PFSK-1 (cell line): Measurements from ENCODE around the gene RPL10.

Experiments used
- POLR2AphosphoS5 ChIP-seq: IDR thresholded peaks from 2 replicates; pipeline ENCODE4 v1.6.1; 2012; ENCODE audit warnings: low read depth, mild to moderate bottlenecking, control low read depth, low read length, moderate library complexity
- TAF1 ChIP-seq: IDR thresholded peaks from 2 replicates; pipeline ENCODE4 v1.6.1; 2012; ENCODE audit warnings: low read length, control low read depth, borderline replicate concordance; ENCODE audit not compliant: insufficient read depth
- TF ChIP-seq, protein P1 (sequence below), 2 experiments: IDR thresholded peaks; 2 replicates each; pipeline versions ENCODE4 v1.6.1 to v1.8.0; 2011 to 2012; ENCODE audit warnings: low read depth in 2 of 2, low read length in 2 of 2, control low read depth in 1 of 2, inconsistent platforms in 1 of 2, mild to moderate bottlenecking in 1 of 2, moderate library complexity in 1 of 2; ENCODE audit not compliant: insufficient read depth in 1 of 2

DNA sequence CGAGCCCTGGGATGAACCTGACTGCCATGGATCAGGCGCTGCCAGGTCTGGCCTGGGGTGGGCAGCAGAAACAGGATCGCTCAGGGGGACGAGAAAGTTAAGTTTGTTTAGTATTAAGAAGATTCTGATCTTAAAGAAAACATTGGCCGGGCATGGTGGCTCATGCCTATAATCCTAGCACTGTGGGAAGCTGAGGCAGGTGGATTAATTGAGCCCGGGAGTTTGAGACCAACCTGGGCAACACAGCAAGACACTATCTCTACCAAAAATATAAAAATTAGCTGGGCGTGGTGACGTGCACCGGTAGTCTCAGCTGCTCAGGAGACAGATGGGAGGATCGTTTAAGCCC is 23.0 kb upstream of the RPL10 start:
- TF ChIP-seq POLR2AphosphoS5 (no peak), TAF1 (no peak)
- TF ChIP-seq, protein P1, sequence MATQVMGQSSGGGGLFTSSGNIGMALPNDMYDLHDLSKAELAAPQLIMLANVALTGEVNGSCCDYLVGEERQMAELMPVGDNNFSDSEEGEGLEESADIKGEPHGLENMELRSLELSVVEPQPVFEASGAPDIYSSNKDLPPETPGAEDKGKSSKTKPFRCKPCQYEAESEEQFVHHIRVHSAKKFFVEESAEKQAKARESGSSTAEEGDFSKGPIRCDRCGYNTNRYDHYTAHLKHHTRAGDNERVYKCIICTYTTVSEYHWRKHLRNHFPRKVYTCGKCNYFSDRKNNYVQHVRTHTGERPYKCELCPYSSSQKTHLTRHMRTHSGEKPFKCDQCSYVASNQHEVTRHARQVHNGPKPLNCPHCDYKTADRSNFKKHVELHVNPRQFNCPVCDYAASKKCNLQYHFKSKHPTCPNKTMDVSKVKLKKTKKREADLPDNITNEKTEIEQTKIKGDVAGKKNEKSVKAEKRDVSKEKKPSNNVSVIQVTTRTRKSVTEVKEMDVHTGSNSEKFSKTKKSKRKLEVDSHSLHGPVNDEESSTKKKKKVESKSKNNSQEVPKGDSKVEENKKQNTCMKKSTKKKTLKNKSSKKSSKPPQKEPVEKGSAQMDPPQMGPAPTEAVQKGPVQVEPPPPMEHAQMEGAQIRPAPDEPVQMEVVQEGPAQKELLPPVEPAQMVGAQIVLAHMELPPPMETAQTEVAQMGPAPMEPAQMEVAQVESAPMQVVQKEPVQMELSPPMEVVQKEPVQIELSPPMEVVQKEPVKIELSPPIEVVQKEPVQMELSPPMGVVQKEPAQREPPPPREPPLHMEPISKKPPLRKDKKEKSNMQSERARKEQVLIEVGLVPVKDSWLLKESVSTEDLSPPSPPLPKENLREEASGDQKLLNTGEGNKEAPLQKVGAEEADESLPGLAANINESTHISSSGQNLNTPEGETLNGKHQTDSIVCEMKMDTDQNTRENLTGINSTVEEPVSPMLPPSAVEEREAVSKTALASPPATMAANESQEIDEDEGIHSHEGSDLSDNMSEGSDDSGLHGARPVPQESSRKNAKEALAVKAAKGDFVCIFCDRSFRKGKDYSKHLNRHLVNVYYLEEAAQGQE (IDR thresholded peaks at IDR 0.05; ENCODE audit: insufficient read depth in 1 of 2, low read depth in 2 of 2, low read length in 2 of 2), result no peak
